Gastrocnemius medialis (tissue), 4 donors: ENCODE measurements around the gene NFATC4.

Experiments used
- POLR2A ChIP-seq, 2 donors: fragments of 450-650 bp; IDR thresholded peaks; one replicate each; pipeline ENCODE4 v1.6.1; 2017; ENCODE audit warnings: antibody characterized with exemption in 2 of 2, mild to moderate bottlenecking in 2 of 2, moderate library complexity in 2 of 2
- TF ChIP-seq, protein P1 (sequence below), 5 experiments: fragments of 450-650 bp in 3 of 5; fragments of 200-600 bp in 2 of 5; sonication (generic) in 2 of 5; IDR thresholded peaks in 4 of 5; conservative IDR thresholded peaks in 1 of 5; 1 replicate in 4 of 5; 2 replicates in 1 of 5; pipeline ENCODE4 v1.5.1; 2016 to 2019; ENCODE audit warnings: antibody characterized with exemption in 5 of 5, mild to moderate bottlenecking in 3 of 5, moderate library complexity in 3 of 5

DNA sequence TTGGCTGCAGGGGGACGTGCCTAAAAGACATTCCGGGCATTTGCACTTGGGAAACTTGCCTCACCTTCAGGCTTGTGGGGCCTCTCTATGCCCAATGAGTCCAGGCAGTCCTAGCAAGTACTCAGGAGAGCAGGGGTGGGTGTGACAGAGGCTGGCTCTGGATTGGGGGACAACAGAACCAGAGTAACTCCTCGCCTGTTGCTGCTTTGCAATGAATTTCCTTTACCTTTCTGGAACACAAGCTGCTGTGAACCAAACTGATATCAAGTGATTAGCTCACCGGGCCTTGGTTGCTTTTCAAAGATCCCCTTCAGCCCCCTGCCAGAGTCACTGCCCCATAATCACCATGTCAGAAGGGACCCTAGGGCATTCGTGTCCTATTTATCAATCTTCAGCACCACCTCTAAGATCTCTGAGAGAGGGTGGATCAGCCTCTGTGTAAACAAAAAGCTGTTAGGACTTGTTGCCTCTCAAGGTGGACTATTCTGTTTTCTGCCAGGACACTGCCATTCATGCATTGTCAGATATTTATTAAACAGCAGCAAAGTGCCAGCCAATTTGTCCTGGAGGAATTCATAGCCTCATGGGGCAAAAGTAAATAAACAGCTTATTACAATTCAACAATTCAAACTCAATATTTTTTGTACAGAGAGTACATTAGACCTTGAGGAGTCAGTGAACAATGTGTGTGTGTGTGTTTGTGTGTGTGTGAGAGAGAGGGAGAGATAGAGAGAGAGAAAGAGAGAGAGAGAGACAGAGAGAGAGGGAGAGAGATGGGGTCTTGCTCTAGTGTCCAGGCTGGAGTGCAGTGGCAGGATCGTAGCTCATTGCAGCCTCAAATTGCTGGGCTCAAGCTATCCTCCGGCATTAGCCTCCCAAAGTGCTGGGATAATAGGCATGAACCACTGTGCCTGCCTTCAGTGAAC lies 11.3 kb downstream of the NFATC4 start:
- TF ChIP-seq, protein P1, sequence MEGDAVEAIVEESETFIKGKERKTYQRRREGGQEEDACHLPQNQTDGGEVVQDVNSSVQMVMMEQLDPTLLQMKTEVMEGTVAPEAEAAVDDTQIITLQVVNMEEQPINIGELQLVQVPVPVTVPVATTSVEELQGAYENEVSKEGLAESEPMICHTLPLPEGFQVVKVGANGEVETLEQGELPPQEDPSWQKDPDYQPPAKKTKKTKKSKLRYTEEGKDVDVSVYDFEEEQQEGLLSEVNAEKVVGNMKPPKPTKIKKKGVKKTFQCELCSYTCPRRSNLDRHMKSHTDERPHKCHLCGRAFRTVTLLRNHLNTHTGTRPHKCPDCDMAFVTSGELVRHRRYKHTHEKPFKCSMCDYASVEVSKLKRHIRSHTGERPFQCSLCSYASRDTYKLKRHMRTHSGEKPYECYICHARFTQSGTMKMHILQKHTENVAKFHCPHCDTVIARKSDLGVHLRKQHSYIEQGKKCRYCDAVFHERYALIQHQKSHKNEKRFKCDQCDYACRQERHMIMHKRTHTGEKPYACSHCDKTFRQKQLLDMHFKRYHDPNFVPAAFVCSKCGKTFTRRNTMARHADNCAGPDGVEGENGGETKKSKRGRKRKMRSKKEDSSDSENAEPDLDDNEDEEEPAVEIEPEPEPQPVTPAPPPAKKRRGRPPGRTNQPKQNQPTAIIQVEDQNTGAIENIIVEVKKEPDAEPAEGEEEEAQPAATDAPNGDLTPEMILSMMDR (IDR thresholded peaks at IDR 0.05 in 4 of 5, conservative IDR thresholded peaks at IDR 0.05 in 1 of 5) = no peak
- TF ChIP-seq POLR2A (IDR thresholded peaks at IDR 0.05) = no peak
